GM21723 (cell line): ENCODE measurements around the gene ADCY5.

Experiments used
- ATAC-seq: cut with Tn5 transposase; IDR thresholded peaks from one replicate; pipeline ENCODE4 v1.9.1; 2021; ENCODE audit warnings: mild to moderate bottlenecking, moderate library complexity; ENCODE audit not compliant: unreplicated experiment

The ADCY5 gene

DNA sequence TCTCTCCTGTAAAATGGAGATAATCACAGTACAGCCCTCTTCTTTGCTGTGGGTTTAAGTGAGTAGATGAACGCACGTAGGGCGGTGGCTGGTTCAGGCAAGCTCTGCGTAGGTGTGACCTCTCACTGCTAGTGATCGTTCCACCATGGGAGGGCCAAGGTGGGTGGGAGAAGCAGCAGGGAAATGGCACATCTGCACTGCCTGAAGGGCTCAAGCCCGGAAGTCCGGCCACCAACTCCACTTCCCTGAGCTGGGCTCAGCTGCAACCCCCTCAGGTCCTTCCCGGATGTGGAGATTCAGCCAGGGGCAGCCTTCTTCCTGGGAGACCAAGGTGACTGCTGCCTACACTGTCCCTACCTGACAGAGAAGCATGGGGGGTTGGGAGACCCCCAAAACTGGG, 102.9 kb downstream of the ADCY5 start:
- no peak for ATAC-seq

DNA sequence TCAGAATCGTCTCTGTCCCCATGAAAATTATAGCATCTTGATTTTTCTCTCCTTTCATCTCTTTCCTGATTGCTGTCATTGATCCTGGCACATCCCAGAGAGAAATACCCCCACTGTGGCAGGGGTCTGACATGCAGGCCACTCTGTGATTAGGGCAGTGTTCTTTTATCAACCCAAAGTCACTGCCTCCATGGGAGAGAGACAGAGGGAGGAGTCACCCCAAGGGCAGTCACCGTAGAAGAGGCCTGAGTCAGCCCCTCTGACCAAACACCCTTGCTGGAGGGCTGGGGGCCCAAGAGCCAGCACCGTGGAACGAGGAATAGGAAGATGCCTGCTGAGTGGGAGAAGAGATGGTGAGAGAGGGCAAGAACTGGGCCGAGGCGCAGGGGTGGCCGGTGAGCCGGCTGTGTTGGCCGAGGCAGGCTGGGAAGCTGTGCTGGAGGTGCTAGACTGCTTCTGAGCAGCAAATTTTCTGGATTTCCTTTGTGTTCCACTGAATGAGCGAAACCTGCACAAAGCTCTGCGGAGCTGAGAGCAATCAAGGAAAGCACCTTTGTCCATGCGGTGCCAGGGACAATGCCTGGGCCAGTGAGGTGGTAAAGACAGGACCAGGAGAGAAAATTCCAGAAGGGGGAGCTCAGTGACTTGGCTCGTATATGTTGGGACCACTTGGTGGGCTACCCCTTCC, 103.8 kb downstream of the ADCY5 start:
- no peak for ATAC-seq

DNA sequence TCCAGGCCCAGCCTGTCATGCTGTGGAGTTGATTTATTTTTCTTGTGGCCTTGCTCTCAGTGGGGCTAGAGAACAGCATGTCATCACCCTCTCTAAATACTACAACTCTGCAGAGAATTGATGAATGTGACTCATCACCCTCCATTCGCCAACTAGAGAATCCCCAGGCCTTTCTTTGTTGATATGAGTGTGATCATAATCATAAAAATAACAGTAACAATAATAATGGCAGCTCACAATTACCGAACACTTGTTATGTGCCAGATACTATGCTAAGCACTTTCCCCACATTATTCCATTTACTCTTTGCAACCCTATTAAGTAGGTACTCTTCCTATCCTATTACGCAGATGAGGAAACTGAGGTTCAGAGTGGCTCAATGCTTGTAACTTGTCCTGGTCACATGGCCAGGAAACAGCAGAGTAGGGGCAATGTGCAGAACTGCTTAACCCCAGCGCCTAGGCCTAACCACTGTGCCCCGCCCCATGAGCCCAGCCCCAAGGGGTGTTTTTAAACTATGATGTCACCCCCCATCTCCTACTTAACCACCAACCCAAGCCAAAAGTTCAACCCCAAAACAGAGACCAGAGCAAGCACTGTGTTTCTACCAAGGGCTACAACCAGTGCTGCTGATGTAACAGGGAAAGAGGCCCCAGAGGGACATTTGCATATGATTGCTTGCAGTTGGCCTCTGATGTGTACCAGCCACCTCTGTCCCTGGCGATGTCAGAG, 104.5 kb downstream of the ADCY5 start:
- ATAC-seq = no peak

DNA sequence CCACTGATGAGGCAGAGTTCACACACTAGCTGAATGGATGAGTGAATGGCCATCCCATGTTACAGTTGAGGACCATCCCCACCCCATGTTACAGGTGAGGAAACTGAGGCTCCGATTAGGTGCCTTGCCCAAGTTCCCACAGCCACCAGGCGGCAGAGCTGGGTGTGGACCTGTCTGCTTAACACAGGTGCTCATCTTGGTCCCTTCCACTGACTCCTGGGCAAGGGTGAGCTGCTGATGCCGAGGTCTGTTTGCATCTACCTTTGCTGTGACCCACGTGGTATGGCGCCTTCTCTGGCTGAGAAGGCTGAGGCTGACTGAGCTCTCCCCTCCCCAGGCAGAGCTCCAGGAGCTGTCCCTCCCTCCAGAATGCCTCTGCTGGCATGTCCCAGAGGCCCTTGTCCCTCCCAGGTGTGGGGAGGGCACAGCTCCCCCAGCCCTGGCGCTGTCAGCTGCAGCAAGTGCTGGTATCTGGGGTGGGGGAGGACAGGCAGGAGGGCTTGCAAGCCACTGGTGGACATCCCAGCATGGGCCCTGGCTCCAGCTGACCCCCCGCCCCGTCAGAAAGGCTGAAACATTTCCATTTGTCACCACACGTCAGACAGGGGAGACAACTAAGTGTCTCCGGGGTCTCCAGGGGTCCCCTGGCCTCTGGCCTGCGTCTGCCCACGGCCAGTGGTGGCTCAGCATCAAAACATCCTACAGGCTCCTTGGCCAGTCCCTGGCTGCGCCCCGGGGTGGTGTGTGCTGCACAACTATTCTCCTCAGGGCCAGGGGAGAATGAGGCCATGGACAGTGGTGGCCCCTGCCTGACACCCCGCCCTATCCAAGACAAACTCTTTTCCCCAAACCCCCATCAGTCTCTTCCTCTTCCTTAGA, 105.4 kb downstream of the ADCY5 start:
- ATAC-seq = no peak

DNA sequence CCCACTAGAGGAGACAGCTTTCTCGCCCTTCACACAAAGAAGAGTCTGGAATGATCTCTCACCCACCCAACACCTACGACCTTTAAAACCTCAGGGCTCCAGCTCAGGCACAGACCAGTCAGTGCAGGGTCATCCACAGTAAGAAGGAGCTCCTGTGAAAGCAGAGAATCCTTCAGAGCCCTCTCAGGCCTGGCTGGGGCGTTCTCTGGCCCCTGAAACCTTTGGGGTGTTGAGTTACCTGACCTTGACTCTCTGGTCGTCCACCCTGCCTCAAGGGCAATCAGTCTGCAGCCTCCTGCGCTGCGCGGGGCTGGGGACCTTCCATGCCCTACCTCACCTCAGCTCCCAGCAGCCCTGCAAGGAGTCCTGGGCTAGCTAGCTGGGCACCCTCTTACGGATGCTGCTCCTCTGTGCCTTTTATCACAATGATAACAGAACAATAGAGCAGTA, 106.2 kb downstream of the ADCY5 start:
- ATAC-seq = no peak

DNA sequence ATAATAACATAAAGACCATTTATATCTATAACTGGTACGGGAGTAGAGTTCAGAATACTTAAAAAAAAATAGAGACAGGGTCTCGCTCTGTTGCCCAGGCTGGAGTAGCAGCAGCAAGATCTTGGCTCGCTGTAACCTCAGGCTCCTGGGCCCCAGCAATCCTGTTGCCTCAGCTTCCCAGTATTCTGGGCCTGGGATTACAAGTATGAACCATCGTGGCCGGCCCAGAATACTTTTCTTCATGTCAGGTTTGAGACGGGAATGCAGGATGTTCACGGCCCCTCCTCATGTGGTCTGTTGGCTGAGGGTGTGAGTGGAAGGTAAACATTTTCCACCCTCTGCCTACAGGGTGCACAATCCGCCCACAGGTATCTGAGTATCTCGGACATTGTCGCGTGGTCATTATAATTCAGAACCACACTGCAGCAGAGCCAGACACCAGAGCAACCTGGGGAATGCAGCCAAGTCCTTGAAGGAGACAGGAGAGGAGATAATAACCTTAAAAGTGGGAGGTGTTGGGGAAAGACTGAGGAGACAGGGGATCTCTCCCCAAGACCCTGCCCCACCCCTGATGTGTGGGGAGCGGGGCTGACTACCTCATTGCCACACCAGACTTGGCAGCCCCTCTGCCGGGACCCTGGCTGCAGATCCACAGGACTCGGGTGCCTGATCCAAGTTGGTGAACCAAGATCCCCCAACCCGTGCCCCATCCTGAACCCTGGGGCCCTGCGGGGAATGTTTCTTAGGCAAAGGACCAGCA, 106.8 kb downstream of the ADCY5 start:
- ATAC-seq = no peak

DNA sequence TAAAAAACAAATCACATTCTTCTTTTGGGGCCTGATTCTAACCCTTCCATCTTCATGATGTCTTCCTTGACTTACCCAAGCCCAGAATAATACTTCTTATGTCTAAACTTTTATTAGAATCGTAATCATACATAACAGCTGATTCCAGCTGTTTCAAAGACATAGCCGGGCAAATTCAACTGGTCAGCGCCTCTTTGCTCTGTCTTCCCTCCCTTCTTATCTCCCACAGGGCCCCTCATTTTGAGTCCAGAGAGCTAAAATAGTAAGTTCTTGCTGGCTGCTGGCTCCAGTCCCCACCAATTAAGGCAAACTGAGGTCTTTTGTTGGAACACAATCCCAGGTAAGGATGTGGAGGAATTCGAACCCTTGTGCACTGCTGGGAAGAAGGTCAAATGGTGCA, 108.6 kb downstream of the ADCY5 start:
- no peak for ATAC-seq

DNA sequence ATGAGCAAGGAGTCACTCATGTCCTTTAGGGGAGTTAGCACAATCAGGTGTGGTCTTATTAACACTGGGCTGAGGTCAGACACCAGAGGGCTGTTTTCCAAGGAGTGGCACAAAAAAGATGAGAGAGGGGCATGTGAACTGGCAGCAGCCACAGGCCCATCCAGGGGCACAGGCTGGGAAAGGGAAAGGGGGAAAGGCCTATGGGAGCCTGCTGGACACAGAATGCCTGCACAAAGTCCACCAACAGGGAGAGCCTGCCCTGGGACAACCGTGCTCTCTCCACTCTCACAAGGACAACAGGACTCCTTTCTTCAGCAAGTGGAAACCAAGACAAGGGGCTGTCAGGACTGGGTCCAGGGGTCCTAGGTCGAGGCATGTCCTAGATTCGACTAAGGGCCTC, 109.6 kb downstream of the ADCY5 start:
- ATAC-seq = no peak

DNA sequence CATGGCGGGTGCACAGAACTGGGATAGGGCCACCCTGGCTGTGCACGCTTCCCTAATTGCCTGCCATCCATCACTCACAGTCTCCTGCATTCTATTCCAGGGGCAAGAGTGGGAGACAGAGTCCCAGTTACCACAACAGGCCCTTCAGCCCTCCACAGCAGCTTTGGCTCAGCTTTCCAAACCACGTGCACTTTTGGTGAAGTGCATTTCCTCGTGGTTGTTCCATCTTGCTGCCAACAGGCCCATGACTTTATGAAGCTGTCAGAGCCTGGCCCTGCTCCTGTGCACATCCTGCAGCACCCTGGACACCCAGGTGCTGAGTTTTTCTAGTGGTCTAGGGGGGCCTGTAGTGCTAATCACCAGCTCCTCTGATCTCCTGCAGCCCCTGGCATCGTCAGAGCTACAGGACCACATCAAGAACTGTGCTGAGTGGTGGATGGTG, 110.2 kb downstream of the ADCY5 start:
- no peak for ATAC-seq

DNA sequence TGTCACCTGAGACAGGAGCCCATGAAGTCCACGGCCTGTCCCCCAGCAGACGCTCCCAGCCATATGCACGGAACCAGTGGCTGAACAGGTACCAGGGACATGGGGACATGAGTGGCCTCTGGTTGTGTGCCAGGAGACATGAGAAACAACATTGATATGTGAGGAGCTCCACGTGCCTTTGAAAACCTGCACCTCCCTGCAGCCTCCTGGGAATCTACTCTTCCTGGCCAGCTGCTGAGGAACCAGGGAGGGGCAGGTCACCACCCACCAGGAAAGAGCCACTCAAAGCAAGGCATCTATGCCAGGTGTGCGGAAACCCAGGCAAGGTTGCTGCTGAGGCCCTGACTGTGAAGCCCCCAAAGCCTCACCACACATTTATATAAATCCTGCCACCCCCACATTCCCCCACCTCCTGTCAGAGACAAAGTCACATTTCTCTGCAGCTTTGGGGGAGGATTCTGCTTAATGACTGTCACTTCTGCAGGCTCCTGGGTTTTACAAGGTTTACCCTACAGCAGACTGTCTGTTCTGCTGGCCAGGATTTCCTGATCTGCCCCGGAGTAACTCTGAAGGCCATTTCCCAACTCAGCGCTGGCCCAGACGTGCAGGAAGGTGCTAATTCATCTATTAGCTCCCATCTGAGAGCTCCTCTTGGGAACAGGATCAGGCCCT, 110.8 kb downstream of the ADCY5 start:
- no peak for ATAC-seq

DNA sequence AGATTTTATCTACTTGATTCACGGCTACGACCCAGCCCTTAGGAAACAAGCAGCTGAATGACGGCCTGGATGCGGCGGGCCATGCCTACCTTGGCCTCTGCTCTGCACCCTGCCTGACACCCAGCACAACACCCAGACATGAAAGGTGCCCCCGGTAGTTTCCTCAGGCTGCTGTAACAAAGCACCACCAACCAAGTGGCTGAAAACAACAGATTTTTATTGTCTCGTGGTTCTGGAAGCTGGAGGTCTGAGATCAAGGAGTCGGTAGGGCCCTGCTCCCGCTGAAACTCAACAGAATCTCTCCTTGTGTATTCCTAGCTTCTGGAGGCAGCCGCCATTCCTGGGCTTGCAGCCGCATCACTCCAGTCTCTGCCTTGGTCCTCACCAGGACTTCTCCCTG, 111.7 kb downstream of the ADCY5 start:
- ATAC-seq = no peak

DNA sequence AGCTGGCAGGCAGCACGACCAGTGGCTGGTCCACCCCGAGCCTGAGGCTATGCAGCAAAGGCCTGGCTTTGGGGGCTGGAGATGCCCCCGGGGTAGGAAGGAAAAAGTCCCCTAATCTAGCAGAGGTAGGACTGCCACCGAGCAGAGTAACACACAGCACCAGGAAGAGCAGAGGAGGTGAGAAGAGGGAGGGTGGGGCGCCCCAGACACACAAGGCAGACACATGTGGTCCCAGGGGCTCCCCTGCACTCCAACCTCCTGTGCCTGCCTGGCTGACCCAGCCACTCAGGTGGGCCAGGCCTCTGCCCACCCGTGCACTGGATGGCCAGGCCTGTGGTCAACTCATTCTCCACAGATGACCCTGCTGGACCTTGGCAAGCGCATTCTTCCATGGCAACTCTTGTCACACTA, 112.4 kb downstream of the ADCY5 start:
- no peak for ATAC-seq

DNA sequence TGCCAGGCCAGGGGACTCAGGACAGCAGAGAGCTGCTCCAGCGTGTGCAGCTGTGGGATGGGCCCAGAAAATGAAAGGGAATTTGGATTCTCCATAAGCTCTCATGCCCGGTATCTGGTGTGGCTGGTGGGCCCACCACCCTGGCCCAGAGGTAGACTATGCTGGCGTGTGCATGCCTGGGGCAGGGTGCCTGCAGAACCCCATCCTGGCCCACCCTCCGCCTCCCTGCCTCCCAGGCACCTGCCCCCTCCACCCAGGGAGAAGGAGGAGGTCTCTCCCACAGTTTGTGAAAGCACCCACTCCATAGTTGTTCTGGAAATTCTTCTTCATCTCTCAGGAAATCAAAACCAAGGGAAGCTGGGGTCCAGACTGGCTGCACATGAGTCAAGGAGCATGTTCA, 112.9 kb downstream of the ADCY5 start:
- ATAC-seq = no peak

DNA sequence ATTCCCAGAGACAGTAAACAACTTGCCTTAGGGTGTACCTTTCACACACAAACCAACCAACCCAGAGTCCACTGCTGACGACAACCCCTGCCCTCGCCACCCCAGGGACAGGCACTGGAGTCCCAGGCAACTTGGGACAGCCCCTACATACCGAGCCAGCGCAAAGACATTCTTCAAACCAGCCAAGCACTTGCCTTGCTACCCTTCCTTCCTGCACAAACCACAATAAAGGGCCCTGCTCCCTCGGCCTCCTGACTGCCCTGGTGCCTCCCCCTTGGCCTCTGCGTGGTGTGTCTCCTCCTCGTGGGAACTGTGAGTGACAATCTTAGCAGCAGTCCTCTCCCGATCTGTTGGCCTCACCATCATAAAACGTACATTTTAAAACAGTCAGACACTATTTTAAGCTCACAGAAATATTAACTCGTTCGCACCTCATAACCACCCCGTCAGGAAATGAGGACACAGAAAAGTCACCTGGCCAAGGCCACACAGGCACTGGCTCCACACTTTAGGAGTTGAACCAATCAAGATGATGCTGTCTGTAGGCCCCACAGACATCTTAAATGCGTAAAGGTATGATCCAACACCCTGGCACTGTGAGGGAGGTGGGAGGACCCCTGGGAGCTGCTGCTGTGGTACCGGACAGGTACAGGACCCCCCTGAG, 113.8 kb downstream of the ADCY5 start:
- no peak for ATAC-seq

DNA sequence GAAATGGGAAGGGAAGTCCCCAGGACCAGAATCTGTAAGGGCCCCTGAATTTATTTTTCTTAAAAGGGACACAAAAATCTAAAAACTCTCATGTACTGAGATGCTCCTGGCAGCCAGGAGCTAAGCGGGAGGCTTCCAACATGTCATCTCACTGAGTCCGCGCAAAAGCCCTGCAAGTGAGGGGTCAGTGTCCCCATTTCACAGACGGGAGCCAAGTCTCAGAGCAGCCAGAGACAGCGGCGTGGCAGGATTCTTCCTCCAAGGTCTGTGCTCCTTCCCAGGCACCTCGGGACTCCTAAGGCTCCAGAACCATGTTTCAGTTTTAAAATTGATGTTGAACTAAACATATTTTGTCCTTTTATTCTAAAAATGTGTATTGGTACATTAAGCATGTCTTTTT, 114.8 kb downstream of the ADCY5 start:
- no peak for ATAC-seq

DNA sequence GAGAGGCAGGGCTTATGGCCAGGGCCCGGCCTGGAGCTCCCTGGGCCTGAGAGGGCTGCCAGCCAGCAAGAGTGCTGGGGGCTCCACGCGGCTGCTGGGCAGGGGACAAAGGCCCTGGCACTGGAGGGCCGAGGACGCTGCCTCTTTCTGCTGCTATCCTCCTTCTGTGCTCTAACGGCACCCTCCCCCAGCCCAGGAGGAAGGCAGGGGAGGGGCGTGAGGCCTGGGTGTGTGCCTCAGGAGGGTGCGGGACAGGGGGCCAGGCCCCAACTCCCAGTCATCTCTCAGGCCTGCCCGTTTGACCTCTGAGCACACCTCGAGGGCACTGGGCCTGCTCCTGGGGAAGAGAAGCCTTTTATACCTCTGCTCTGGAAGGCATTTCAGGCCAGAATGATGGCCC, 115.5 kb downstream of the ADCY5 start:
- ATAC-seq = no peak

DNA sequence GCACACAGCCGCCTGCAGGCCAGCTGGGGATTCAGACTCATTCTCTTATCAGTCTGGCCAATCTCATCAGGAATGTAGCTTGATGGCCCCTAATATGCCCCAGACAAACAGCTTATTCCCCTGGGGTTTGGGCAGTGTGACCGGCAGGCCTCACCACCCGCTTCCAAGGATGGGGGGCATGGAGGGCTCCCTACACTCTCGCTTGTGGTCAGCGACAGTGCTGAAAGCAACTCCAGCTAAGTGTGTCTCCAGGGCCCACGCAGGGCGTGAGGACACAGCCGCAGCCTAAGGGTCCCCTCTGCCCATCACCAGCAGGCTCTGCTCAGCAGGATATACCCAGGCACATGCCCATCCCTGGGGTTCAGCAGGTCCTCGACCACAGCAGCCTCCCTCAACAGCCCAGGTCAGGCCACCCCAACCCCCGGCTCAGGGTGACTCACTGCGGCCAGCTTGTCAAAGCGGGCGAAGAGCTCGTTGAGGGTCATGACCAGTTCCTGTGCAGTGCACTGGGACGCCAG, 116.7 kb downstream of the ADCY5 start:
- ATAC-seq = no peak

DNA sequence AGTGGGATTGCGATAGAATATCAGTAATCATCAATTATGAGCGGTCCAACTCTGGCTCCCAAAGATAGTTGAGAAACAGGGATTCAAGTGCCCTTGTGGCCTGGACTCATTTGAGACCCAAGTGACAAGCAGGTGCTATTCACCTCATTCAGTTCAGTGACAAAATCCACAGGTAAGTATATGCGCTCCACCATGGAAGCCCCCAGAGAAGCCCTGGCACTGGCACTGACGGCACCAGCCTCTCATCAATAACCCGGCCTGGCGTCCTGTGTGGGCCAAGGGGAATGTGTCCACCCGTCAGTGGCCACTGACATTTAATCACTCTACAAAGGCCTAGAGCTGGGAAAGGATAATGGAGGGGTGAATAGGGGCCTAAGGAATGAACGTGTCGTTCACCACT, 117.2 kb downstream of the ADCY5 start:
- no peak for ATAC-seq

DNA sequence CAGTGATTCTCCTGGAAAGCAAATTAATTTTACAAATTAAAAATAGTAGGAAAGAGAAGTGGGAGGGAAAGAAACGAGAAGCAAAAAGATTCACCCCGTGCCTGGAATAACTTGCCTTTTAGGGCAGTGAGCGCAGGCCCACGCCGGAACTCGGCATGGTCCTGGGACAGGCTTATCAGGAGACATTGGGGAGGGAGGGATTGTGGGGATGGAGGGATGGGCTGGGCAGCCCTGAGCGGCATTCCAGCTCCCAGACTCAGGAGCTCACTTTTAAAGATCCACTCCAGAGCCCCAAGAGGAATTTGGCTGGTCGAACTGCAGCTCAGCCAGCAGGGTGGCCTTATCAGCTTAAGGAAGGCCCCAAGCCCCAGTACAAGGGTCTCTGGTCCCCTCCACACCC, 117.9 kb downstream of the ADCY5 start:
- no peak for ATAC-seq
